HG03439 (cell line): Measurements from ENCODE around the gene PTTG1.
A peak's percentile ranks its signal among the peaks of the same experiment; 100 is the strongest.
"Not testable (repeated sequence)": the region's sequence is repeated elsewhere in the genome, so short reads cannot be mapped to it uniquely, and the experiment has no call there.

ENCODE experiments used
- ATAC-seq: cut with Tn5 transposase; IDR thresholded peaks from one replicate; pipeline ENCODE4 v1.9.1; 2021; ENCODE audit warnings: mild to moderate bottlenecking, moderate library complexity; ENCODE audit not compliant: unreplicated experiment

PTTG1 gene

DNA sequence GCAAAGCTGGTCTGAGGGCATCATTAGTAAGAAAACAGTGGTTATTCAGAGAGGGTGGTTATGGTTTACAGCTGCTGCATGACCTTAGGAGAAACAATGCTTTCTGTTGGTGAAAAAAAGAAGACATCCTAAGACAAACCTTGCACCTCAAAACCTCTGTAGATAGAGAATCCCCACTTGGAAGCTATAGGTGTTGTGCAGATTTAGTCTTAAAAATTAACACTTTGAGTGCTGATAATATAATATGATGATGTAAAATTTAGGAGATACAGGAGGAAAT lies 1.4 kb upstream of the PTTG1 start:
- no peak for ATAC-seq

DNA sequence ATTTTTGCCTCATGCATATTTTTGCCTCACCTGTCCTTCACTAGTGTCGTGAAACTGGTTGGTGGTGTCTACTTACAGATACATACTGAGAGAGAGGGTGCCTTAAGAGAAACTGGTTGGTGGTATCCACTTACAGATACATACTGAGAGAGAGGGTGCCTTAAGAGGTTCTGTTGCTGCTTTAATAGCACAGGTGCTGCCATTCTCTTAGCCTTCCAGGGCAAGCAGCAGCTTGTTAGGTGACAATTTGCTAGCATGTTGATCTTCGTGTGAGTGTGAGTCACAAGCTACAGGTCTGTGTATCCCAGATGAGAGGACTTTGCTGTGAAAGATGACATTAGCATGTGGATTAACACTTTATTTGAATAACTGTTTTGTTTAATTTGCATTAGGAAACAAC lies 1.4 kb downstream of the PTTG1 start:
- ATAC-seq, result no peak

DNA sequence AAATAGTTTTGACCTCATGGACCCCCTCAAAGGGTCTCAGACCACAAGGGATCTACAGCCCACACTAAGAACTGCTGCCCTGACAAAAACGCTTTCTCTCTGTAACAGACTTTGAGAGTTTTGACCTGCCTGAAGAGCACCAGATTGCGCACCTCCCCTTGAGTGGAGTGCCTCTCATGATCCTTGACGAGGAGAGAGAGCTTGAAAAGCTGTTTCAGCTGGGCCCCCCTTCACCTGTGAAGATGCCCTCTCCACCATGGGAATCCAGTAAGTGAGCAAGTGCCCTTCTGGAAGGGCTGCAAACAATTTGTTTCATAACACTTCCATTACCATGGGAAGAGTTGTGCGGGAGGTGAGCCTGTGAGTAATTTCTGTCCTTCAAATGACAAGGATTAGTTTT lies 6.0 kb downstream of the PTTG1 start:
- ATAC-seq, result no peak

DNA sequence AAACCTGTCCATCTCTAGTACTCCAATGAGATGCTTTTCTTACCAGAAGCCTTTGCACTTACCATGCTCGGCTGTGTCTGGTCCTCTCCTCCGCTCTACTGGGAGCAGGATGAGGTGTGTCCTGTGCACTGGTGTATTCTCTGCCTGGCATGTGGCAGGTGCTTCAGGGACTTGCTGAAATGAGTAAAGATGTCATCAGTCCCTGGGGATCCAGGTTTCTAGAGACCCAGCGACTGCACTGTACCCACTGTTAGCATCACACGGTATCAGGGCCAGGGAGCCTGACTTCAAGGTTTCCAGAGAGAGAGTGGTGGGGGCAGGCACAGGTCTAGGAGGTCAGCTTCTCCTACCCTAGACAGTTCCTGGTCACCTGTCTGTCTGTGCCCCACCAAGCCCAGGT lies 10.5 kb downstream of the PTTG1 start:
- ATAC-seq, result no peak

DNA sequence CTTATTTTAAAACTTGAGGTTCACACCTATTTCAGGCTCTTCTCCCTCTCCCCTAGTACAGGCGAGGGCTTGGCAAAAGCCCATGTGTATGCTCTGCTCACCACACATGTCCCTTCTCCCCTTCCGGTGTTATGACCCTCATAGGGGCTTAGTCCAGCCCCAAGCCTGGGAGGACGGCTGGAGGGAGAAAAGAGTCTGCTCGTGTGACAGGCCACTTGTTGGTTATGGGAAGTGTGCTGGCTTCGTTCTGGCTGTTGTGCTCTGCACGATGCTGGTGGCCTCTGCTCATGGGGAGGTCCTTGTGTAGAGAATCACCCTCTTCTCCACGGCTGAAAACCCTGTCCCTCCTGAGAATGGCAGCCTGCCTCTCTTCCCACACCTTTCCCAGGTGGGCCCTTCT lies 11.1 kb downstream of the PTTG1 start:
- no peak for ATAC-seq

DNA sequence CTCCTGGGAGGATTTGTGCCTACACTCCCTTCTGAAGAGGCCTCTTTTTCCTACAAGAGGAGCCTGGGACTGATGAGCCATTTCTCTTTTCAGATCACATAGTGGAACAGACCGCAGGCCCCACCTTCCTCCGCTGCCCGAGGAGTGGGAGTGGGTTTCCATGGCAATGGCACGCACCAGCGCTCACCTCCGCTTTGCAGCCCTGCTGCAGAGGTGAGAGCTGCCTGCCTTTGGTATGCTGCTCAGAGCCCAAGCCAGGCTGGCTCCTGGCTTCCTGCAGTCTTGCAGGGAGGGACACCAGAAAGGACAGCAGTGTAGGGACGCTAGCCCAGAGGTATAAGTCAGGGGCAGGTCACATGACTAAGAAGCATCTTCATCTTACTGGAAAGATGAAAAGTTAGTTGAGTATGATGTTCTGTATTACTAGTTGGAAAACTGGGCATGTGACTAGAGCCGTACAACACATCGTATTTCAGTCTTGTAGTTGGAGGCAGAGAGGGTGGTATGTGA lies 12.4 kb downstream of the PTTG1 start:
- ATAC-seq, result peak; percentile 75

DNA sequence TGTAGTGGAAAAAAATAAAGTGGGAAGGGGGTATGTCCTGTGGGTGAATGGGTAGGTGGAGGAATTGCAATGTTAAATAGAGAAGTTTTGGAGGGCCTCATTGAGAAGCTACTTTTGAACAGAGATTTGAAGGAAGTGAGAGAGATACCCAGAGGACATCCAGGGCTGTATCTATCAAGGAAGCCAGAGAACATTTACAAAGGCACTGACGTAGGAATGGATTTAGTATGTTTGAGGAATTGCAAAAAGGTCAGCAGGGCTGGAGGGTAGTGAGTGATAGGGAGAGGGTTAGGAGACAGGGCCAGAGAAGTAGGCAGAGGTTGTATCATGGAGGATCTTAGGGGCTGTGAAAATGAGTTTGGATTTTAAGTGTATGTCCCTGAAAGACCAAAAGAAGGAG lies 13.9 kb downstream of the PTTG1 start:
- no peak for ATAC-seq

DNA sequence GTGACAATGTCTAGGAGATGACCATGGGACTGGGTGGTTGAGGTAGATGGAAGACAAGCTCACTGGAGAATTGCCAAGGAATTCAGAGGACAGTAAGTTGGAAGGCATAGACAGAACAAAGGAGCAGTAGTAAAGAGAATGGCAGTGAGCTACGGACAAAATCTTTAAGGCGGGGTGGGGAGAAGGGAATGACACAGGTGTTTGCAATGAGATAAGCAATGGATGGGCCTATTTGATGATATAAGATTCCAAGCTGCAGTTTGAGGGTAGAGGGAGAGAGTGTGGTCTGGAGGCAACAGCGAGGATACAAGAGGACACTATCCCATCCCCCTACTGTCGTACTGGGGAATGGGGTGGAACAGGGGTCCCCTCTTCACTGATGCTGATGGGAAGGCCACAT lies 14.4 kb downstream of the PTTG1 start:
- no peak for ATAC-seq

DNA sequence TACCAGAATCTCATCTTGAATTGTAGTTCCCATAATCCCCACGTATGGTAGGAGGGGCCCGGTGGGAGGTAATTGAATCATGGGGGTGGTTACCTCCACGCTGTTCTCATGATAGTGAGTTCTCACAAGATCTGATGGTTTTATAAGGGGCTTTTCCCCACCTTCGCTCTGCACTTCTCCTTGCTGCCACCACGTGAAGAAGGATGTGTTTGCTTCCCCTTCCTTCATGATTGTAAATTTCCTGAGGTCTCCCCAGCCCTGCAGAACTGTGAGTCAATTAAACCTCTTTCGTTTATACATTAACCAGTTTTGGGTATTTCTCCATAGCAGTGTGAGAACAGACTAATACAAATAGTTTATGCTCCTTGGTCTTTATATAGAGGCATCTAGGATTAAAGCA lies 15.0 kb downstream of the PTTG1 start:
- not testable (repeated sequence) for ATAC-seq

DNA sequence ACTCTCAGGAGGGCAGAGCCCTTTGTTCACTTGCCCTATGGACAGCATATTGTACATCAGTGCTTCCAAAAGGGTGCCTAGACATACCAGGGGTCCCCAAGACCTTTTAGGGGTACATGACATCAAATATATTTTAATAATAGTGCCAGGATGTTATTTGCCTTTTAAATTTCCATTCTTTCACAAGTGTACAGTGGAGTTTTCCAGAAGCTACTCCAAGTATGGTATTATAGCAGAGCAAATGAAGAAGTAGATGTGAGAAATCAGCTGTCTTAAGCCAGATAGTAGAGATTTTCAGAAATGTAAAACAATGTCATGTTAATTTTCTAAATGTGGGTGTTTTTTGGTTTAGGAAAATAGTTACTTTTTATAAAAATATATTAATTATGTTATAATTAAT lies 15.6 kb downstream of the PTTG1 start:
- no peak for ATAC-seq

DNA sequence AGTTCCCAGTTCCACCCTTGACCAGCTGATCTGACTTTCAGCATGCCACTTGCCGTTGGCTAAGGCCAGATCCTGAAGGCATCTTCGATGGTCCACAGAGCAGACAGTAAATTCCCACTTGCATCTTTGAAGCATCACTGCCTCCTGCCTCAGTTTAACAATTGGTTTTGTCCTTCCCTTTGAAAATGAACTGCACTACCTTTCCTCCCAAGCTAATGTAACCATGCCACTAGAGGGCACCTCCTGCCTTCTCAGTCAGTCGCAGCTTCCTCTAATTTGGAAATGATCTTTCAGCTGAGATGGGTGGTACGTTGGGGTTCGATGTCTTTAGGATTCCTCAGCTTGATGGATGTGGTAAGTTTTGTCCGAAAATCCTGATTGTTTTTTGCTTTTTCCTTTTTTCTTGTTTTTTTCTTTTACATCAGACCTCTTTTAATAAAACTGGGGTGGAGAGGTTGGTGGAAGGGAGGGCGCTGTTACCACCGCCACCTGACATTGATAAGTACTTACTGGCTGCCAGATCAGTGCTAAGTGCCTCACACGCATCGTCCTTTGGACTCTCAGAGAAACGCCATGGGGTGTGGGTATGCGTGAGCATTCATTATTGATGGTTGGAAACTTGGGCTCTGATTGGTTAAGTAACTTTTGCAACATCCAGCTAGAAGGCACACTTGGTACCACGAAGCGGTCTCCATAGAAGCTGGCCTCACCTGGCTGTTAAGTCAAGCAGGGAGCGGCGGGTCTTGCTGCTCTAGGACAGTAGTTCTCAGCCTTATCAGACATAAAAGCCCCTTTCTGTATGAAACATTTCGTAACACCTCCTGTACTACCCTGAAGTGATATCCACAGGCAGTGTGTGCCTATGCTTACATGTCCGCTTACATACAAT lies 16.9 kb downstream of the PTTG1 start:
- ATAC-seq, result peak; percentile 43

DNA sequence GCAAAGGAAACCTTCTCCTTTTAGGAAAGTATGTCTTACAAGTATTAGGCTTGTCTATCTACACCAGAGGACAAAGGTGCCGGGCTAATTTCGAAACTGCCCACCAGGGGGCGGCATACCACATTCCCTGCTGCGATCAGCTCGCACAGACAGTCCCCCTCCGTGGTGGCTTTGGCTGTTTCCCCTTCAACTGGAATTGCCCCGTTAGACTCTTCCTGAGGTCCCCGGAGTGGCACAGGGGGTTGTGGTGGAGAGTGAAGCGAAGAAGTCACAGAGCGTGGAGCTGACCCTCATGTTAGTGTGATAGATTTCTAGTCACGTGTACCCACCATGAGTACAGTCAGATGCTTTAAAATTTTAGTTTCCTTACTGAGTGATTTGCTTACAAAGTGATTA lies 17.5 kb downstream of the PTTG1 start:
- ATAC-seq, result peak; percentile 71

DNA sequence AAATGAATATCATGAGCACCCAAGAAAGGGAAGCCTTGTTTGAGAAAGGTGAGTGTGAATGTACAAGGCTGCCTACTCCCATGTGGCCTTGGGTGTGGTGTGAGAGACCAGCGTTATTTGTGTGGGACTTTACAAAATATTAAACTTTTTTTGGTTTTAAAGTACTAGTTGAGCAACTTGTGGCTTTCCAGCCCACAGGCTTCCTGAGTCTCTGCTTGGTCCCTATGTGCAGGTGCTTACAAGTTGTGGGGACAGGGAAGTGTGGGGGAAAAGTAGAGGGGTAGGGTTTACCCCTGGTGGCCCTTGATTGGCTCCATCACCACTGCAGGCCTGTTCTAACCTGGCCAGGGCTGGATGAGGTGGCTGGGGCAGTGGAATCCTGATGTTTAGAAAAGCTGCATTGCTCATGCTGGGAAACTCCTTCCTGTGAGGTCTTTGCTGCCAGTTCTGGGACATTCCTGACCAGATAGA lies 19.7 kb downstream of the PTTG1 start:
- ATAC-seq, result no peak

DNA sequence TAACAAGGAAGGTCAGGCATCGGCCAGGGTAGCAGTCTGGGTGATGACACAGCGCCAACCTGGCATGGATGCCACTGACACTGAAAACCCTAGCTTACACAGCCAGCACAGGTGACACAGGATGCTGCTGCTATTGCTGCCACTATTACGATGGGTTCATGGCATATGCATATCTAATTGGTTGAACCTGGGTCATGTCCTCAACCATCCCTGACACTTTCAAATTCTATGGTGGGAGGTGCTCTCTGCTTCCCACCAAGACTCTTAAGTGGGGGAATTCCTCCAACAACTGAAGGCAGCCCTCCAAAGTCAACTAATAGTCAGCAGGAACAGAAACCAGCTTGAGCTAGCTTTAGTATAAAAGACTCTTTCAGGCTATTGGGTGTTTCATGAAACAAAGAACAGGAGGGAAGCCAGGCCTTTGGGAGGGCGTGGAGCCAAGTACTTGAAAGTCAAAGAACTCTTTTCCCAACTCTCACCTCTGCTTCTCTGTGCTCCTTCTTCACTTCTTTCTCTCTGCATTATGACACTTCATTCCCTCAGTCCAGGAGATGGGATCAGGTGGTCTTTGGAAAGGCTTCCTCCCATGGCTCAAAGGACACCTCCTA lies 21.3 kb downstream of the PTTG1 start:
- no peak for ATAC-seq

DNA sequence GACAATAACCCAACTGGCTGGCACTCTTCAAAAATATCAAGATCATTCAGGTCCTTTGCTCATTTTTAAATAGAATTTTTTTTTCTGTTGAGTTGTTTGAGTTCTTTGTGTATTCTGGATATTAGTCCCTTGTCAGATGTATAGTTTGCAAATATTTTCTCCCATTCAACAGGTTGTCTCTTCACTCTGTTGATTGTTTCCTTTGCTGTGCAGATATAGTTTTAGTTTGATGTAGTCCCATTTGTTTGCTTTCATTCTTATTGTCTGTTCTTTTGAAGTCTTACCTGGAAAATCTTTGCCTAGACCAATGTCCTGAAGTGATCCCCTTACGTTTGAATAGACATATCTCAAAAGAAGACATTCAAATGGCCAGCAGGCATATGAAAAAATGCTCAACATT lies 22.8 kb downstream of the PTTG1 start:
- ATAC-seq, result no peak

DNA sequence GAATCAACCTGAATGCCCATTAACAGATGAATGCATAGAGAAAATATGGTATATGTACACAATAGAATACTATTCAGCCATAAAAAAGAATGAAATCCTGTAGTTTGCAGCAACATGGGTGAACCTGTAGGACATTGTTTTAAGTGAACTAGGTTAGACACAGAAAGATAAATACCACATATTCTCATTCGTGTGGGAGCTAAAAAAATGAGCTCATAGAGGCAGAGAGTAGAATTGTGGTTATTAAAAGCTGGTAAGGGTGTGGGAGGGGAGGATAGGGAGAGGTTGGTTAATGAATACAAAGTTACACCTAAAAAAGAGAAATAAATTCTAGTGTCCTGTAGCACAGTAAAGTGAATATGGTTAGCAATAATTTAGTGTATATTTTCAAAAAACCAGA lies 23.5 kb downstream of the PTTG1 start:
- no peak for ATAC-seq

DNA sequence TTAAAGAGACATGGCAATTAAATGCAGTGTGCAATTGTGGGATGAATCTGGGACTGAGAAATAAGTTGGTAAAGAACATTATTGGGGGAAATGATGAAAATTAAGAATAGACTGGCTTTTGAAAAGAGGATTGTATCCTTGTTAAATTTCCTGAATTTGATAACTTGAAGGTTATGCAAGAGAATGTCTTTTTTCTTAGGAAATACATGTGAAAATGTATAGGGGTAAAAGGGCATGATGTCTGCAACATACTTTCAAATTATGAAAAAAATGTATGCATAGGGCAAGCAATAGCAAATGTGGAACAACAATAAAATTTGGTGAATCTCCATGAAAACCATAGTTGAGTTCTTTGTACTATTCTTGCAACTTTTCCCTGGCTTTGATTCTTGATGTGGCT lies 24.1 kb downstream of the PTTG1 start:
- ATAC-seq, result no peak

DNA sequence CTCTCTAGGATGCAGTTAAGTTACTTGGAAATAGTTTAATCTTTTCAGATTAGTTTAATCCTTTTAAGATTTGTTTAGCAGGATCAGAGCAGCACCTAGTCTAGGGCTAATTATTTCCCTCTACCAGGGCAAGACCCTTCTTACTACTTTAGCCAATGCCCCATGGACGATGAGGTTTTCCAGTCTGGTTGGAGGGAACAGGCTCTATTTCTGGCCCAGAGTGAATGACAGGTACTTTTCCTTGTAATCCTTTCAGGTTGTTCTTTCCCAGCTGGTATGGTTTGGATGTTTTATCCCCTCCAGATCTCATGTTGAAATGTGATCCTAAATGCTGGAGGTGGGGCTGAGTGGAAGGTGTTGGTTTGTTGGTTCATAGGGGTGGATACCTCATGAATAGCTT lies 27.2 kb downstream of the PTTG1 start:
- ATAC-seq, result no peak

DNA sequence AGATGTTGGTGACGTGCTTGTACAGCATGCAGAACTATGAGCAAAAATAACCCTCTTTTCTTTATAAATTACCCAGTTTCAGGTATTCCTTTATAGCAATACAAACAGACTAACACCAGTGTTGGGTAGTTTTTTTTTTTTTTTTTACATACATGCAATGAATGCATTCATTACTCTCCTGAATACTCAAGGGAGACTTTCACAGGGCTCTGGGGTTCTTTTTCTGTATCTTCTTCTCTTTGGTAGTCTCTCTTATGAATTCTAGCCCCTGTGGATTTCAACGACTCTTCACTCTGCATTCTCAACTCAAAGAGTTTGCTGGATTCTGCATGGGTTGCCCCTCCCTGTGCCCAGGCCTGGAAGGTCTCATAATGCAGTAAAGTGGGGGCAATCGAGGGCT lies 27.8 kb downstream of the PTTG1 start:
- ATAC-seq, result no peak

DNA sequence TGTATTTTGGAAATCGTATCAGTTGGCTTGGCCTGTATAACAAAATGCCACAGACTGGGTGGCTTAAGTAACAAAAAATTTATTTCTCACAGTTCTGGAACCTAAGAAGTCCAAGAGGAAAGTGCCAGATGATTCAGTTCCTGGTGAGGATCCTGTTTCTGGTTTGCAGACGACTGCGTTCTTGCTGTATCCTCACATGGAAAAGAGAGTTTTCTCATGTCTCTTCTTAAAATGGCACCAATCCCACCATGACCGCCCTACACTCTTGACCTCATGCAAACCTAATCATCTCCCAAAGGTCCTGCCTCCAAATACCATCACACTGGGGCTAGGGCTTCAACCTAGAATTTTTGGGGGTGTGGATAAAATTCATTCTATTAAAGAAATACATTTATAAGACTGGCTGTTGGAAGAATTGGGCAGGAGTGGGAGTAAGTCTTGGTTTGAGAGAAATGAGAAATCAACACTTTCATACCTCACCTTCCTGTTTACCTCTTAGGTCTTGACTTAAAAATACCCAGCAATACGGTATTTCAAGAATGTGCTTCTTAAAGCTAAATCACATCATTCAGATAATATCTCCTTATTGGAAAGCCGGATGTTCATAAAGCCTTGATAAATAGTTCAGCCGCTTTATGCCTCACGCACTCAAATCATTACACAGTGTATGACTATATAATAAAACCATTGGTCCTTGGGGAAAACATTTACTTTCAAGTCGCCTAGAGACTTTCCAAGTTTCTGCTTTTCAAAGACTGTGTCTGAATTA lies 28.7 kb downstream of the PTTG1 start:
- peak; percentile 62 for ATAC-seq

DNA sequence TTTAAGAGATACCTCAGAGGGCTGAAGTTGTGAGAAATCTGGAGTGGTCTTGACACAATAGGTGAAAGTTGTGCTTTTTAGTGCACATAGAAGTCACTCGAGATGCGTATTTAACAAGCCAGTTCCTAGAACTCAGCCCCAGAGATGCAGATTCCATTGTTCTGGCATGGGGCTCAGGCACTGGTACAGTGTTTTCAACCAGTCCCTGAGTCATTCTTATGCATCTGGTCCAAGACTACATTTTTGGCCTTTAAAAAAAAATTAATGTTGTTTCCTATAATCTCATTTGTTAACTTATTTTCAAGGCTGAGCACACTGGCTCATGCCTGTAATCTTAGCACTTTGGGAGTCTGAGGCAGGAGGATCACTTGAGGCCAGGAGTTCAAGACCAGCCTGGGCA lies 29.6 kb downstream of the PTTG1 start:
- no peak for ATAC-seq

DNA sequence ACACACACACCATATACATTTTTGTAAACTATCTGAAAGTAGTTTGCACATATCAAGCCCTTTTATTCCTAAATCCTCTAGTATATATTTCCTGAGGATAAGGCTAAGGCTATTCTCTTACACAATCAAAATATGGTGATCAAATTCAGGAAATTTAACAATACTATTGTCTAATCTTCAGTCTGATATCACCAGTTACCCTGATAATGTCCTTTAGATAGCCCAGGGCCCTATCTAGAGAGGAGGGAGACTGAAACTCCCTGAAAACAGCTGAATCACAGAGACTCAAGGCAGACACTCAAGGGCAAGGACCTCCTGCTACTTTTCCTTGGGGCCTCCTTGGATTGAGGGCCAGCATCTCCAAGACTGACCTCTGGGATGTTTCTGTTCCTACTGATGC lies 30.4 kb downstream of the PTTG1 start:
- no peak for ATAC-seq
